DND-41 (cell line): Measurements from ENCODE around the gene BMERB1.

Experiments
- CTCF ChIP-seq: IDR thresholded peaks from 2 replicates; pipeline ENCODE4 v1.5.1; 2012; ENCODE audit warnings: borderline replicate concordance, low read length, moderate library complexity, mild to moderate bottlenecking; ENCODE audit not compliant: poor library complexity, severe bottlenecking; ENCODE audit errors: extremely low read depth
- EZH2 ChIP-seq: IDR thresholded peaks from 3 replicates; pipeline ENCODE4 v1.6.1; 2012; ENCODE audit warnings: borderline replicate concordance, low read depth, mild to moderate bottlenecking, moderate library complexity, low read length, inconsistent platforms; ENCODE audit not compliant: severe bottlenecking

- TF ChIP-seq CTCF (no peak), EZH2 (no peak)
Measured at GRCh38 chr16:15459791-15460190, 25.4 kb downstream of the BMERB1 start.
